Measurements from ENCODE around the gene KIF1A. TPM values are rescaled to one million over a fixed set of nuclear protein-coding genes. Genes with fewer than 3 reads are reported as not detected.

KIF1A gene
- total RNA-seq, 1 donor from 2014 or later, result 0.24 TPM

GRCh38 chr2:240714747-240715725, 105.0 kb downstream of the KIF1A start:
- no peak for DNase-seq
- H3K4me1 ChIP-seq, result no peaks in the 10 kb centered on the region

DNA sequence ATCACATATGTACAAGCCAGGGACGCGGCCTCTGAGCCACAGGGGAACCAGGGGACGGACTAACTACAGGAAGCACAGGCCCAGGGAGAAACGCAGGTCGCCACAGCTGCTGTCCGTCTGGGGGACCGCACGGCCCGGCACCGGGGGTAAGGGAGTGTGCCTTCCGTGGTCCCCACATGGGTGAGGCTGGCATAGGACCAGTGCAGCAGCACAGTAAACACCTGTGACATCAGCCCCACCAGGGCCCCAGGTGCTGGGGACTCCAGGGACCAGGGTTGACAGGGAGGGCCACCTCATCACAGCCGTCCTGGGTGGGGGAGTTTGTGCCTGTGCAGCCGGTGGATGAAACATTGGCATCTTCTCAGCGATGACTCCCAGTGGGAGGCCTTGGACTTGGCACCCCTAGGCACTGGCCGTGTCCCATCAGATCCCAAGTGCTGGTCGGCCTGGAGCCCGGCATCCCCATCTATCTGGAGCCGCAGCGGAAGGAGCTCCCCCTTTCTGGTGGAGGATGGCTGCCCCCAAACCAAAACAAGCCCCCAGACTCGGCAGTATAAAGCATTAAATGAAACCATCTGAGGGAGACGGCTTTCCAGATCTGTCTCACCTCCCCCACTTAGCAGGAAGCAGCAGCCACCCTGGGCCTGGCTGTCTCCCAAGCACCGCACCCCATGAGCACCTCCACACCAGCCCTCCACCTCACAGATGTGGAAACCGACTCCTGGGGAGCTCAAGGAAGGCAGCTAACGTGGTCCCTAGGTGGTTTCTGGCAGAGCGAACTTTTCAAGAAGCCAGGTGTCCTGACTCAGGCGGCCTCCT, 105.9 kb downstream of the KIF1A start:
- no peak overlapping the region for H3K4me3 ChIP-seq
- H3K36me3 ChIP-seq, result no peaks in the 10 kb centered on the region
- DNase-seq (no peak), ATAC-seq (no peak)
- peaks cover 14% of the 10 kb centered on the region for H3K27me3 ChIP-seq (ENCODE audit: low read depth)
- no peak for TF ChIP-seq CTCF (IDR thresholded peaks at IDR 0.05)
- intact Hi-C loops (cut with DNase I), result no loop called here
- no peaks in the 10 kb centered on the region for H3K4me1 ChIP-seq
- no peak overlapping the region for H3K27ac ChIP-seq
- H3K9me3 ChIP-seq, result no peaks in the 10 kb centered on the region

More at GRCh38 chr2:240714747-240715725, 105.0 kb downstream of the KIF1A start:
- Histone ChIP-seq H3K4me3 (no peak overlapping the region), H3K27me3 (ENCODE audit: low read depth) (peaks cover 8% of the 10 kb centered on the region), H3K27ac (no peak overlapping the region), H3K36me3 (no peaks in the 10 kb centered on the region), H3K9me3 (no peaks in the 10 kb centered on the region)
- no peak for TF ChIP-seq CTCF (IDR thresholded peaks at IDR 0.05)
- no peak for ATAC-seq
- intact Hi-C loops (cut with DNase I), result no loop called here

GRCh38 chr2:240713071-240713927, 106.7 kb downstream of the KIF1A start:
- Histone ChIP-seq H3K9me3 (no peaks in the 10 kb centered on the region), H3K36me3 (no peaks in the 10 kb centered on the region), H3K27ac (no peak overlapping the region), H3K27me3 (ENCODE audit: low read depth) (peaks cover 14% of the 10 kb centered on the region), H3K4me3 (no peak overlapping the region), H3K4me1 (no peaks in the 10 kb centered on the region)
- ATAC-seq (peak in 1 of 2 donors; percentile 8), DNase-seq (no peak)
- TF ChIP-seq CTCF (IDR thresholded peaks at IDR 0.05), result no peak
- intact Hi-C loops (cut with DNase I), result no loop called here

GRCh38 chr2:240712121-240712520, 107.9 kb downstream of the KIF1A start:
- Histone ChIP-seq H3K9me3 (no peaks in the 10 kb centered on the region), H3K4me1 (no peaks in the 10 kb centered on the region), H3K4me3 (no peak overlapping the region), H3K27me3 (ENCODE audit: low read depth) (peaks cover 9% of the 10 kb centered on the region), H3K27ac (no peak overlapping the region), H3K36me3 (no peaks in the 10 kb centered on the region)
- DNase-seq (no peak), ATAC-seq (no peak)
- intact Hi-C loops (cut with DNase I), result no loop called here
- no peak for TF ChIP-seq CTCF (IDR thresholded peaks at IDR 0.05)

DNA sequence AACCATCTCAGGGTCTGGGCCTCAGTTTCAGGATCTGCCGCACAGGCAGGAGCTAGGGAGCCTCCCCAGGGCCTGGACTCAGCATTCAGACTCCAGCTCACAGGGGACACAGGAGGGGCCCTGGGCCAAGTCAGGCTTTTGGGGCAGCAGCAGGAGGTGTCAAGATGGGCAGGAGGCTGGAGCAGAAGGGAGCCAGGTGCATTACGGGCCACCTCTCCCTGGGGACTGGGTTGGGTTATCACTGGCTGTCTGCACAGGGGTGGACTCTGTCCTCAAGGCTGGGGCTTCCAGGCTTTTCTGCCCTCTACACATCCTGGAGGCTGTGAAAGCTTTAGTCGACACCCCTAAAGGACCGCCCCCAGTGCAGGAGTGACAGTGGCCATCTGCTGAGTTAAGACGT, 108.3 kb downstream of the KIF1A start:
- intact Hi-C loops (cut with DNase I), result no loop called here
- no peaks in the 10 kb centered on the region for H3K36me3 ChIP-seq
- ATAC-seq (no peak), DNase-seq (no peak)
- H3K4me3 ChIP-seq, result no peak overlapping the region
- H3K4me1 ChIP-seq, result no peaks in the 10 kb centered on the region
- H3K9me3 ChIP-seq, result no peaks in the 10 kb centered on the region
- no peak for TF ChIP-seq CTCF (IDR thresholded peaks at IDR 0.05)
- peaks cover 9% of the 10 kb centered on the region for H3K27me3 ChIP-seq (ENCODE audit: low read depth)
- H3K27ac ChIP-seq, result no peak overlapping the region

Data from lower lobe of right lung (tissue), 2 donors.